Osteoblast (primary cell): ENCODE data around the gene HOXB9. TPM values are rescaled to one million over a fixed set of nuclear protein-coding genes. Genes with fewer than 3 reads are reported as not detected.

Experiments
- DNase-seq: peaks from one replicate; pipeline ENCODE4 v3.0.0; 2011; ENCODE audit warnings: low spot score, mixed read lengths; ENCODE audit not compliant: insufficient read length; ENCODE audit errors: missing footprints
- H2AFZ ChIP-seq: 2 replicates; pipeline ENCODE4 v1.6.0; 2011; ENCODE audit warnings: mild to moderate bottlenecking, low read length
- H3K27ac ChIP-seq: 2 replicates; pipeline ENCODE4 v1.5.1; 2011; ENCODE audit warnings: mild to moderate bottlenecking, low read depth, low read length, moderate library complexity
- H3K27me3 ChIP-seq: 2 replicates; pipeline ENCODE4 v1.6.0; 2012; ENCODE audit warnings: mild to moderate bottlenecking, control low read depth, inconsistent platforms, low read length, moderate library complexity; ENCODE audit not compliant: insufficient read depth
- H3K36me3 ChIP-seq: 2 replicates; pipeline ENCODE4 v1.5.1; 2011; ENCODE audit warnings: mild to moderate bottlenecking, low read length, control low read depth, moderate library complexity; ENCODE audit not compliant: insufficient read depth
- H3K4me1 ChIP-seq: 2 replicates; pipeline ENCODE4 v1.5.1; 2011; ENCODE audit warnings: mild to moderate bottlenecking, low read length, control low read depth, moderate library complexity; ENCODE audit not compliant: insufficient read depth
- H3K4me2 ChIP-seq: 2 replicates; pipeline ENCODE4 v1.6.0; 2011; ENCODE audit warnings: mild to moderate bottlenecking, low read length; ENCODE audit not compliant: insufficient read depth
- H3K4me3 ChIP-seq: fragments of 200-600 bp; sonication (generic); 3 replicates; pipeline ENCODE4 v1.5.1; 2012; ENCODE audit warnings: mild to moderate bottlenecking, low read length, inconsistent platforms; ENCODE audit not compliant: insufficient read depth
- H3K79me2 ChIP-seq: 2 replicates; pipeline ENCODE4 v1.6.0; 2012; ENCODE audit warnings: mild to moderate bottlenecking, low read length, control low read depth, inconsistent platforms; ENCODE audit not compliant: insufficient read depth
- H3K9me3 ChIP-seq: 2 replicates; pipeline ENCODE4 v1.5.1; 2011; ENCODE audit warnings: low read depth, low read length, control low read depth
- H4K20me1 ChIP-seq: 2 replicates; pipeline ENCODE4 v1.6.0; 2012; ENCODE audit warnings: mild to moderate bottlenecking, low read length, control low read depth; ENCODE audit not compliant: insufficient read depth
- CTCF ChIP-seq: IDR thresholded peaks from 2 replicates; pipeline ENCODE4 v1.5.1; 2011; ENCODE audit warnings: mild to moderate bottlenecking, low read depth, low read length, moderate library complexity; ENCODE audit errors: extremely low read depth
- total RNA-seq: library from RNA; depleted of rRNA; stranded (reverse); fragments of >200 nt; gene quantifications from 2 replicates; pipeline ENCODE4 v1.2.3, GENCODE V29; 2012

The HOXB9 gene
- total RNA-seq, 1 donor, result not detected

DNA sequence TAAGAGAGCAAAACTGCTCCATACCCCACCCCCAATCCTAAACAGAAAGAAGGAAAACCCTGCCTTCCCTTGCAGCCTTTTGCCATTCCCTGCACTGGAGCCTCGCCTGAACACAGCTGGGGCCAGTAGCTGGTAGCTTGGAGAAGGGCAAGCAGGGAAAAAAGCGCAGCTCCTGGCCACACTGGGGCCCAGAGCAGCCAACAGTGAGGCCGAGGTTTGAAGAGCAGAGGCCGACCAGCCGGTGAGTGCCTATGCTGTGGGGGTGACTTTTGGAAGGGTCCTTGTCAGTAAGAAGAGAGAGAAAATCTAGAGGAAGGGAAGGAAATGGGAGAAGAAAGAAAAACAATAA, 3.2 kb upstream of the HOXB9 start:
- no peak overlapping the region for H3K27ac ChIP-seq
- no peaks in the 10 kb centered on the region for H3K9me3 ChIP-seq
- H3K36me3 ChIP-seq, result no peaks in the 10 kb centered on the region
- H2AFZ ChIP-seq, result no peak overlapping the region
- no peaks in the 10 kb centered on the region for H3K4me1 ChIP-seq
- TF ChIP-seq CTCF, result no peak
- no peak for DNase-seq
- peaks cover 98% of the 10 kb centered on the region for H3K27me3 ChIP-seq
- H3K4me3 ChIP-seq, result no peak overlapping the region
- H3K79me2 ChIP-seq, result no peaks in the 10 kb centered on the region
- no peak overlapping the region for H3K4me2 ChIP-seq
- H4K20me1 ChIP-seq, result peaks cover 2% of the 10 kb centered on the region

DNA sequence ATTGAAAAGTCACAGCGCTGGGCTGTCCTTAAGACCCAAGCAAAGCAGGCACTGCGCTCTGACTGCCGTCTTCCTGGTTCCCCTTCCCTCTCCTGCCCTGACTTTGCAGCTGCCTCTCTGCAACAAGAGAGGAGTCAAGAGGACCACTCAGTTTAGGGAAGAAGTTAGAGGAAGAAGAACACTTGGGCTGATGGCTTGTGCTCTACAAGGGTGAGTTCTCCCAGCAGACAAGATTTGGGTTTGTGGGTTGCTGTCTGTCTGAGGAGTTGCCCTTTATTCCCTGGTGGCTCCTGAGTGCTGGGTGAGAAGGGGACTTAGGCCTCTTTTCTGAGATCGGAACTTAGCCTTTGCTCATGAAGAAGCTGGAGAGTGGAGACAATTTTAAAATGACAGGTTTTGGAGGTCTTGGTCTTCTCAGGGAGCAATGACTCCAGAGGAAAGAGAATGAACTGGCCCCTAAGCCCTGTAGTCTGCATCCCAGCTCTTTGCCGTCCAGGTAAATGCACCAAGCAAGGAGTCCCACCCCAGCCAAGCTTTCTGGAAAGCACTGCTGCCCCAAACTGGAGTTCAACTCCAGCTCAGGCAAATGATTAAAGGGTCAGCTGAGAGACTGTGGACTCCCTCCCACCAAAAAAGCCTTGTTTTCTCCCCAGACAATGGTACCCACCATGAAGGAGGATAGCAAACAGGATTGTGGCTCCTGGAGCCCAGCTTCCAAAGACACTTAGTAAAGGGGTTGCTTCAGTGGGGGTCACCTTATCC, 2.7 kb upstream of the HOXB9 start:
- Histone ChIP-seq H3K27me3 (peaks cover 98% of the 10 kb centered on the region), H3K27ac (no peak overlapping the region), H2AFZ (no peak overlapping the region), H3K4me2 (no peak overlapping the region), H4K20me1 (peaks cover 2% of the 10 kb centered on the region), H3K36me3 (no peaks in the 10 kb centered on the region), H3K4me1 (no peaks in the 10 kb centered on the region), H3K9me3 (no peaks in the 10 kb centered on the region), H3K4me3 (no peak overlapping the region), H3K79me2 (no peaks in the 10 kb centered on the region)
- no peak for TF ChIP-seq CTCF
- DNase-seq, result no peak

GRCh38 chr17:48627623-48628521, 1.7 kb upstream of the HOXB9 start:
- Histone ChIP-seq H3K27ac (no peak overlapping the region), H3K36me3 (no peaks in the 10 kb centered on the region), H3K4me2 (no peak overlapping the region), H3K4me3 (no peak overlapping the region), H3K79me2 (no peaks in the 10 kb centered on the region), H4K20me1 (peaks cover 2% of the 10 kb centered on the region), H3K27me3 (peaks cover 98% of the 10 kb centered on the region), H3K4me1 (no peaks in the 10 kb centered on the region), H3K9me3 (no peaks in the 10 kb centered on the region), H2AFZ (no peak overlapping the region)
- no peak for DNase-seq
- TF ChIP-seq CTCF, result no peak

DNA sequence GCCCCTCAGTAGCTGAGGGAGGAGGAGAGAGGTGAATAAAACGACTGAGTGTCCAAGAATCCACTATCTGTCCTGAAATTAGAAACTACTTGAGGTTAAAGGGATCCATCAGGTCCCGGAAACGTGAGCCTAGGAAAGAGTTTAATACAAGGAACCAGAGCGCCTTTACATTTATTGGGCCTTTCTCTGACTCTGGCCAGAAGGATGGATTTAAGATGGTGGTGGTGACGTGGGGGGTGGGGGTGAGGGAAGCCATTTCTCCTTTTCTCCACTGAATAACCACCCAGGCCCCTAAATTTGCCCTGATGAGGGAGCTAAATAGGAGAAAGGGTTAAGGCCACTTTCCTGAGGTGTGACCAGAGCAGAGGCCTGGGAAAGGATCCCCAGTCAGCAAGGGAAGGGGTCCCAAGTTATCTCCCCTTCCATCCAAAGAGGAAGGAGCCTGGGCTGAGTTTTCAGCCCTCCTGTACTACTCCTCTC, 1.0 kb upstream of the HOXB9 start:
- Histone ChIP-seq H3K4me2 (no peak overlapping the region), H3K9me3 (no peaks in the 10 kb centered on the region), H4K20me1 (no peaks in the 10 kb centered on the region), H3K4me1 (no peaks in the 10 kb centered on the region), H3K4me3 (no peak overlapping the region), H2AFZ (no peak overlapping the region), H3K79me2 (no peaks in the 10 kb centered on the region), H3K27ac (no peak overlapping the region), H3K36me3 (no peaks in the 10 kb centered on the region), H3K27me3 (peaks cover 98% of the 10 kb centered on the region)
- no peak for DNase-seq
- no peak for TF ChIP-seq CTCF
